ENCODE data around the gene CBLC. TPM values are rescaled to one million over a fixed set of nuclear protein-coding genes. Genes with fewer than 3 reads are reported as not detected.
A peak's percentile ranks its signal among the peaks of the same experiment; 100 is the strongest.

CBLC gene
- total RNA-seq, 2 donors from 2014 or later, result 18.5 to 23.6 TPM

GRCh38 chr19:44817725-44818465 lies 40.2 kb downstream of the CBLC start:
- Histone ChIP-seq H3K4me3 (no peak overlapping the region), H3K36me3 (replicated peaks in 1 of 2; ENCODE audit: insufficient read depth in 1 of 2, low read depth in 2 of 2) (no peaks in the 10 kb centered on the region), H3K9me3 (no peaks in the 10 kb centered on the region), H3K27ac (no peak overlapping the region), H3K4me1 (peaks cover 1% of the 10 kb centered on the region), H3K27me3 (no peaks in the 10 kb centered on the region)
- WGBS, 2 donors, result 88 to 94% methylated on average over 8 of the region's 8 CpGs
- ATAC-seq, result no peak
- intact Hi-C loops (cut with DNase I), result no loop called here
- DNase-seq, result no peak
- TF ChIP-seq, protein P1, sequence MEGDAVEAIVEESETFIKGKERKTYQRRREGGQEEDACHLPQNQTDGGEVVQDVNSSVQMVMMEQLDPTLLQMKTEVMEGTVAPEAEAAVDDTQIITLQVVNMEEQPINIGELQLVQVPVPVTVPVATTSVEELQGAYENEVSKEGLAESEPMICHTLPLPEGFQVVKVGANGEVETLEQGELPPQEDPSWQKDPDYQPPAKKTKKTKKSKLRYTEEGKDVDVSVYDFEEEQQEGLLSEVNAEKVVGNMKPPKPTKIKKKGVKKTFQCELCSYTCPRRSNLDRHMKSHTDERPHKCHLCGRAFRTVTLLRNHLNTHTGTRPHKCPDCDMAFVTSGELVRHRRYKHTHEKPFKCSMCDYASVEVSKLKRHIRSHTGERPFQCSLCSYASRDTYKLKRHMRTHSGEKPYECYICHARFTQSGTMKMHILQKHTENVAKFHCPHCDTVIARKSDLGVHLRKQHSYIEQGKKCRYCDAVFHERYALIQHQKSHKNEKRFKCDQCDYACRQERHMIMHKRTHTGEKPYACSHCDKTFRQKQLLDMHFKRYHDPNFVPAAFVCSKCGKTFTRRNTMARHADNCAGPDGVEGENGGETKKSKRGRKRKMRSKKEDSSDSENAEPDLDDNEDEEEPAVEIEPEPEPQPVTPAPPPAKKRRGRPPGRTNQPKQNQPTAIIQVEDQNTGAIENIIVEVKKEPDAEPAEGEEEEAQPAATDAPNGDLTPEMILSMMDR (IDR thresholded peaks at IDR 0.05), result no peak
- TF ChIP-seq POLR2A (IDR thresholded peaks at IDR 0.05), result no peak

GRCh38 chr19:44818466-44819031 lies 40.9 kb downstream of the CBLC start:
- H3K9me3 ChIP-seq, result no peaks in the 10 kb centered on the region
- H3K4me1 ChIP-seq, result peaks cover 8% of the 10 kb centered on the region
- no peaks in the 10 kb centered on the region for H3K27me3 ChIP-seq
- DNase-seq, result no peak
- WGBS, 2 donors, result 85 to 86% methylated on average over 18 to 20 of the region's 20 CpGs
- TF ChIP-seq, protein P1 (IDR thresholded peaks at IDR 0.05), result no peak
- no peak for TF ChIP-seq POLR2A (IDR thresholded peaks at IDR 0.05)
- no peak overlapping the region for H3K27ac ChIP-seq
- ATAC-seq, result no peak
- H3K36me3 ChIP-seq (replicated peaks in 1 of 2; ENCODE audit: insufficient read depth in 1 of 2, low read depth in 2 of 2), result no peaks in the 10 kb centered on the region
- H3K4me3 ChIP-seq, result no peak overlapping the region
- intact Hi-C loops (cut with DNase I), result no loop called here

DNA sequence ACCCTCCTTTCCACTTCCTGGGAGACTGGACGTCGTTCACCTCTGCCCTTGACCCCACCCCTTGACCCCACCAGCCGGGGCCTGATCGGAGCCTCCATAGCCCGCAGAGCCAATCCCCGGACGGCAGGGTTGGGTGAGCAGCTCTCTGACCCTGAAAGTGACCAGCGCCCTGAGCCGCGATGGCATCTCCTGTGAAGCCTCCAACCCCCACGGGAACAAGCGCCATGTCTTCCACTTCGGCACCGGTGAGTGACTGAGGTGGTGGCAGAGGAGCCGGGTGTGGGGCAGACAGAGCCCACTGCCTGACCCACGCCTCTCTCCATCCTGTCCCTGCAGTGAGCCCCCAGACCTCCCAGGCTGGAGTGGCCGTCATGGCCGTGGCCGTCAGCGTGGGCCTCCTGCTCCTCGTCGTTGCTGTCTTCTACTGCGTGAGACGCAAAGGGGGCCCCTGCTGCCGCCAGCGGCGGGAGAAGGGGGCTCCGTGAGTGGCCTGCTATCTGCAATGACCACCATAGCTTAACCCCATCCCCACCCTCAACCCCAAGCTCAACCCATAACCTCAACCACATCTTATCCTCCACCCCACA lies 41.6 kb downstream of the CBLC start:
- H3K27ac ChIP-seq, result no peak overlapping the region
- no peak for DNase-seq
- no peak overlapping the region for H3K4me3 ChIP-seq
- no peaks in the 10 kb centered on the region for H3K36me3 ChIP-seq (replicated peaks in 1 of 2; ENCODE audit: insufficient read depth in 1 of 2, low read depth in 2 of 2)
- no peak for ATAC-seq
- intact Hi-C loops (cut with DNase I), result no loop called here
- peaks cover 16% of the 10 kb centered on the region for H3K4me1 ChIP-seq
- no peaks in the 10 kb centered on the region for H3K27me3 ChIP-seq
- no peaks in the 10 kb centered on the region for H3K9me3 ChIP-seq
- TF ChIP-seq, protein P1 (IDR thresholded peaks at IDR 0.05), result no peak
- TF ChIP-seq POLR2A (IDR thresholded peaks at IDR 0.05), result no peak
- 93 to 95% methylated on average over 14 to 27 of the region's 28 CpGs for WGBS, 2 donors

GRCh38 chr19:44820648-44821609 lies 43.2 kb downstream of the CBLC start:
- Histone ChIP-seq H3K36me3 (replicated peaks in 1 of 2; ENCODE audit: insufficient read depth in 1 of 2, low read depth in 2 of 2) (no peaks in the 10 kb centered on the region), H3K4me1 (peaks cover 26% of the 10 kb centered on the region), H3K4me3 (no peak overlapping the region), H3K27ac (no peak overlapping the region), H3K27me3 (no peaks in the 10 kb centered on the region), H3K9me3 (no peaks in the 10 kb centered on the region)
- ATAC-seq (no peak), DNase-seq (peak in 1 of 4 donors; percentile 23)
- 75 to 78% methylated on average over 16 to 20 of the region's 35 CpGs for WGBS, 2 donors
- TF ChIP-seq, protein P1 (IDR thresholded peaks at IDR 0.05), result no peak
- no peak for TF ChIP-seq POLR2A (IDR thresholded peaks at IDR 0.05)
- intact Hi-C loops (cut with DNase I), result no loop called here
